HepG2 (cell line): ENCODE results near the gene CPNE2. TPM values are rescaled to one million over a fixed set of nuclear protein-coding genes. Genes with fewer than 3 reads are reported as not detected.
A peak's percentile ranks its signal among the peaks of the same experiment; 100 is the strongest.

Experiments used
- ELF3 ChIP-seq: IDR thresholded peaks from 2 replicates; pipeline ENCODE4 v1.6.1; 2016; ENCODE audit warnings: missing genetic modification reagents, missing compliant biosample characterization
- EZH2 ChIP-seq: conservative IDR thresholded peaks from 2 replicates; pipeline ENCODE4 v1.6.1; 2012; ENCODE audit warnings: mild to moderate bottlenecking, low read depth, low read length, moderate library complexity
- FOXM1 ChIP-seq: sonication (generic); formaldehyde crosslinking; IDR thresholded peaks from 2 replicates; pipeline ENCODE4 v1.5.0; 2020; ENCODE audit warnings: missing genetic modification reagents
- GATAD2A ChIP-seq: IDR thresholded peaks from 2 replicates; pipeline ENCODE4 v1.6.1; 2016
- HOXA3 ChIP-seq: sonication (generic); formaldehyde crosslinking; IDR thresholded peaks from 2 replicates; pipeline ENCODE4 v1.5.0; 2020; ENCODE audit warnings: missing genetic modification reagents
- KDM2A ChIP-seq: sonication (generic); formaldehyde crosslinking; IDR thresholded peaks from 2 replicates; pipeline ENCODE4 v1.4.0; 2020; ENCODE audit warnings: low read depth, missing genetic modification reagents, borderline replicate concordance
- MLX ChIP-seq: IDR thresholded peaks from 2 replicates; pipeline ENCODE4 v1.6.1; 2016
- MYPOP ChIP-seq: sonication (generic); formaldehyde crosslinking; IDR thresholded peaks from 2 replicates; pipeline ENCODE4 v1.8.1; 2023; ENCODE audit warnings: mild to moderate bottlenecking, moderate library complexity, missing genetic modification reagents
- POGZ ChIP-seq: sonication (generic); formaldehyde crosslinking; IDR thresholded peaks from 2 replicates; pipeline ENCODE4 v1.4.0; 2020; ENCODE audit warnings: mild to moderate bottlenecking, missing genetic modification reagents
- RAD21 ChIP-seq: fragments of 450-650 bp; formaldehyde crosslinking; IDR thresholded peaks from 2 replicates; pipeline ENCODE4 v1.5.0; 2020; ENCODE audit warnings: mild to moderate bottlenecking
- RARG ChIP-seq: sonication (generic); formaldehyde crosslinking; IDR thresholded peaks from 2 replicates; pipeline ENCODE4 v1.4.0; 2020; ENCODE audit warnings: low read depth, mild to moderate bottlenecking, missing genetic modification reagents
- RBM39 ChIP-seq: fragments of 200-400 bp; formaldehyde crosslinking; IDR thresholded peaks from one replicate; pipeline ENCODE4 v1.6.1; 2018; ENCODE audit warnings: antibody characterized with exemption, mild to moderate bottlenecking, low read depth, low read length; ENCODE audit not compliant: poor library complexity, severe bottlenecking
- REL ChIP-seq: sonication (generic); formaldehyde crosslinking; conservative IDR thresholded peaks from 2 replicates; pipeline ENCODE4 v1.8.0; 2022; ENCODE audit warnings: mild to moderate bottlenecking, missing genetic modification reagents, moderate library complexity
- SMAD1 ChIP-seq: sonication (generic); formaldehyde crosslinking; IDR thresholded peaks from 2 replicates; pipeline ENCODE4 v1.4.0; 2020; ENCODE audit warnings: missing genetic modification reagents, low read depth, mild to moderate bottlenecking, borderline replicate concordance
- STAG1 ChIP-seq: sonication (generic); formaldehyde crosslinking; IDR thresholded peaks from 2 replicates; pipeline ENCODE4 v1.4.0; 2020; ENCODE audit warnings: missing genetic modification reagents
- XRCC5 ChIP-seq: fragments of 200-400 bp; formaldehyde crosslinking; optimal IDR thresholded peaks from 2 replicates; pipeline ENCODE3; 2017; ENCODE audit warnings: mild to moderate bottlenecking, low read length
- ZNF276 ChIP-seq: sonication (generic); formaldehyde crosslinking; IDR thresholded peaks from 2 replicates; pipeline ENCODE4 v1.4.0; 2020; ENCODE audit warnings: mild to moderate bottlenecking, low read depth, missing genetic modification reagents
- ZNF350 ChIP-seq: sonication (generic); formaldehyde crosslinking; IDR thresholded peaks from 2 replicates; pipeline ENCODE4 v1.4.0; 2020; ENCODE audit warnings: mild to moderate bottlenecking, low read depth, missing genetic modification reagents, borderline replicate concordance
- ZNF446 ChIP-seq: sonication (generic); formaldehyde crosslinking; IDR thresholded peaks from 2 replicates; pipeline ENCODE4 v1.5.0; 2020; ENCODE audit warnings: mild to moderate bottlenecking, missing genetic modification reagents
- ZNF530 ChIP-seq: sonication (generic); formaldehyde crosslinking; IDR thresholded peaks from 2 replicates; pipeline ENCODE4 v1.5.0; 2020; ENCODE audit warnings: low read depth, mild to moderate bottlenecking, missing genetic modification reagents
- ZNF687 ChIP-seq: sonication (generic); formaldehyde crosslinking; IDR thresholded peaks from 2 replicates; pipeline ENCODE4 v1.5.1; 2020; ENCODE audit warnings: mild to moderate bottlenecking, missing genetic modification reagents, moderate library complexity
- ZNF720 ChIP-seq: sonication (generic); formaldehyde crosslinking; IDR thresholded peaks from 2 replicates; pipeline ENCODE4 v1.4.0; 2020; ENCODE audit warnings: missing genetic modification reagents
- ZSCAN9 ChIP-seq: IDR thresholded peaks from 2 replicates; pipeline ENCODE4 v1.6.1; 2016; ENCODE audit warnings: borderline replicate concordance
- polyA plus RNA-seq, 8 experiments: library from polyadenylated mRNA; depleted of rRNA in 3 of 8; stranded (reverse) in 7 of 8; unstranded in 1 of 8; fragments of >200 nt; fragmentation: Illumina TruSeq in 4 of 8; extraction: Trizol in 4 of 8; gene quantifications; 2 replicates each; pipeline versions ENCODE4 v1.2.1 to v1.2.3, GENCODE V29; 2011 to 2016; ENCODE audit warnings: low read depth in 4 of 8, missing spikeins in 1 of 8, mixed read lengths in 1 of 8; ENCODE audit not compliant: insufficient read depth in 1 of 8
- total RNA-seq, 5 experiments: library from RNA; depleted of rRNA; stranded (reverse); fragments of >200 nt; fragmentation: Illumina TruSeq; extraction: Trizol; gene quantifications; 2 replicates each; pipeline ENCODE4 v1.2.3, GENCODE V29; 2016; ENCODE audit warnings: low read depth in 1 of 5

Gene CPNE2
- total and polyA plus RNA-seq, 2 of the 13 experiments (the other 11 are each of a cell fraction or from before 2014, with no cell fraction given) = 10.6 to 23.3 TPM

DNA sequence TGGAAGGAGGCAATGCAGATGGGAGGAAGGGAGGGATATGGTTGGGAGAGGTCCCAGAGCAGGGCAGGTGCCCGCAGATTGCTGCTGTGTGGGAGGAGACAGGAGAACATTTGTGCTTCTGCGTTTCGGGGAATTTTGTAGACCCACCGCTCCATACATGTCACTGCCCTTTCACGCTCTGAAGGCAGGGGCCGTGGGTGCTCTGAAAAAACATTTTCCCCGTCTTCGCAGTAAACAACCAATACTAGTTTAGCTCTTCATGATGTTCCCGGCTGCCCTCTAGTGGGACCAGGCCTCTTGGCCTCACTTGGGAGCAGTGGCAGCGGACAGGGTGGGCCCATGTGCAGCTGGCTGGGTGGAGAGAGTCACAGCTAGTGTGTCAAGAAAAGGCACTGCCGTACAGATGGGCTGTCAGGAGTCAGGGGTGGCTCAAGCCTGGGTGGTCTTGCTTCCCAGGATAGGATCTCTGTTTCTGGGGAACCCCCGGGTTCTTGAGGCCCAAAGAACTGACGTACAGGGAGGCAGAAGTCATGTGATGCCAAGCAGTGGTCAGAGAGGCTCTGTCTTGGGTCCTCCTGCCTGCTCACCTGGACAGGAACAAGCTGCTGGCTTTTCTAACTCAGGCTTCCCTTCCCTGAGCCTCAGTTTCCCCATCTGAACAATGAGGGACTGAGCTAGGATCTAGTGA lies 46.5 kb upstream of the CPNE2 start (continued):
- TF ChIP-seq REL (CRISPR knock-in tag) (no peak), RBM39 (no peak), ZNF446 (CRISPR knock-in tag) (no peak), ZNF276 (CRISPR knock-in tag) (0 out of 2 replicates have a peak, but pooled peaks have one; percentile 49), STAG1 (CRISPR knock-in tag) (peak; percentile 95), ZNF350 (CRISPR knock-in tag) (peak; percentile 48; the same call in 1 of the 2 replicates), ZNF720 (CRISPR knock-in tag) (peak; percentile 27; the same call in 1 of the 2 replicates), ZNF530 (CRISPR knock-in tag) (no peak), MLX (no peak), SMAD1 (peak; percentile 53; the same call in 1 of the 2 replicates), FOXM1 (CRISPR knock-in tag) (no peak), XRCC5 (peak; percentile 96), ZSCAN9 (peak; percentile 41; the same call in 1 of the 2 replicates), HOXA3 (CRISPR knock-in tag) (peak; percentile 52; the same call in 1 of the 2 replicates), ZNF687 (CRISPR knock-in tag) (peak; percentile 74), ELF3 (CRISPR knock-in tag) (peak; percentile 30; the same call in 1 of the 2 replicates), RARG (CRISPR knock-in tag) (no peak), GATAD2A (CRISPR knock-in tag) (peak; percentile 64), KDM2A (peak; percentile 74), MYPOP (CRISPR knock-in tag) (no peak), RAD21 (CRISPR knock-in tag) (peak; percentile 83), EZH2 (no peak), POGZ (no peak)
